WTC11 (cell line): ENCODE results near the gene MYH11.

Experiments
- ATF2 ChIP-seq: sonication (generic); formaldehyde crosslinking; IDR thresholded peaks from 2 replicates; pipeline ENCODE4 v1.8.1; 2022; ENCODE audit warnings: low read depth, missing genetic modification reagents, borderline replicate concordance
- ATF6 ChIP-seq: sonication (generic); formaldehyde crosslinking; IDR thresholded peaks from 2 replicates; pipeline ENCODE4 v1.8.1; 2023; ENCODE audit warnings: mild to moderate bottlenecking, missing genetic modification reagents
- CBFB ChIP-seq: sonication (generic); formaldehyde crosslinking; IDR thresholded peaks from 2 replicates; pipeline ENCODE4 v1.8.1; 2022; ENCODE audit warnings: mild to moderate bottlenecking, low read depth, missing genetic modification reagents
- CTCF ChIP-seq: fragments of 200-600 bp; IDR thresholded peaks from 2 replicates; pipeline ENCODE4 v1.8.0; 2022; ENCODE audit warnings: antibody characterized with exemption
- E2F4 ChIP-seq: sonication (generic); formaldehyde crosslinking; IDR thresholded peaks from 2 replicates; pipeline ENCODE4 v1.8.1; 2022; ENCODE audit warnings: low read depth, mild to moderate bottlenecking, moderate library complexity, missing genetic modification reagents, borderline replicate concordance
- FOXJ3 ChIP-seq: sonication (generic); formaldehyde crosslinking; IDR thresholded peaks from 2 replicates; pipeline ENCODE4 v1.9.0; 2021; ENCODE audit warnings: missing genetic modification reagents, mild to moderate bottlenecking, borderline replicate concordance
- JUN ChIP-seq: sonication (generic); formaldehyde crosslinking; IDR thresholded peaks from 2 replicates; pipeline ENCODE4 v1.8.0; 2023; ENCODE audit warnings: mild to moderate bottlenecking, missing genetic modification reagents
- MYBL2 ChIP-seq: sonication (generic); formaldehyde crosslinking; IDR thresholded peaks from 2 replicates; pipeline ENCODE4 v1.8.1; 2023; ENCODE audit warnings: mild to moderate bottlenecking, moderate library complexity, missing genetic modification reagents
- OVOL2 ChIP-seq: fragments of 250-450 bp; sonication (Bioruptor Pico); IDR thresholded peaks from 2 replicates; pipeline ENCODE4 v1.9.0; 2021; ENCODE audit warnings: mild to moderate bottlenecking, borderline replicate concordance
- PRRX2 ChIP-seq: fragments of 250-450 bp; sonication (Bioruptor Pico); IDR thresholded peaks from 2 replicates; pipeline ENCODE4 v1.8.0; 2021; ENCODE audit warnings: mild to moderate bottlenecking
- SP1 ChIP-seq: sonication (generic); formaldehyde crosslinking; conservative IDR thresholded peaks from 2 replicates; pipeline ENCODE4 v1.8.1; 2022; ENCODE audit warnings: missing genetic modification reagents
- TCF7 ChIP-seq: sonication (generic); formaldehyde crosslinking; IDR thresholded peaks from 2 replicates; pipeline ENCODE4 v1.8.0; 2022; ENCODE audit warnings: mild to moderate bottlenecking, low read depth, missing genetic modification reagents, moderate library complexity

GRCh38 chr16:15854906-15855703, 1.7 kb downstream of the MYH11 start:
- TF ChIP-seq ATF2 (CRISPR knock-in tag) (no peak), CTCF (no peak), OVOL2 (CRISPR knock-in tag) (no peak), ATF6 (CRISPR knock-in tag) (no peak), TCF7 (no peak), SP1 (CRISPR knock-in tag) (no peak), E2F4 (CRISPR knock-in tag) (no peak), JUN (no peak), CBFB (CRISPR knock-in tag) (no peak), FOXJ3 (CRISPR knock-in tag) (no peak), MYBL2 (CRISPR knock-in tag) (no peak), PRRX2 (CRISPR knock-in tag) (no peak)
